OCI-LY7 (cell line): ENCODE results near the gene SLC25A25. TPM values are rescaled to one million over a fixed set of nuclear protein-coding genes. Genes with fewer than 3 reads are reported as not detected.

Experiments used
- BruUV-seq: library from RNA; stranded (reverse); fragments of 400-500 nt; replicated peaks from 2 replicates; lab custom pipeline; 2021; lab: Mats Ljungman, UMichigan
- CTCF ChIA-PET: fragments of 300-600 bp; sonication (Branson Sonifier 250); formaldehyde crosslinking; loops from one replicate; lab custom pipeline; 2022; ENCODE audit warnings: antibody characterized with exemption; ENCODE audit not compliant: unreplicated experiment; lab: Charles Lee
- POLR2A ChIA-PET: fragments of 300-600 bp; sonication (Branson Sonifier 250); formaldehyde crosslinking; loops from one replicate; lab custom pipeline; 2022; ENCODE audit warnings: antibody characterized with exemption; lab: Charles Lee
- DNase-seq: peaks from one replicate; pipeline ENCODE4 v3.0.0-alpha.2; 2015; ENCODE audit warnings: low spot score
- H2AFZ ChIP-seq: fragments of 200-600 bp; sonication (generic), shearing (Covaris generic); 2 replicates; pipeline ENCODE4 v1.6.1; 2014; ENCODE audit warnings: mild to moderate bottlenecking, antibody characterized with exemption, low read length, moderate library complexity
- H3K27ac ChIP-seq: fragments of 200-600 bp; sonication (generic); 2 replicates; pipeline ENCODE4 v1.5.1; 2014; ENCODE audit warnings: mixed run types, low read depth, mild to moderate bottlenecking, moderate library complexity, low read length, inconsistent platforms; ENCODE audit not compliant: poor library complexity, severe bottlenecking
- H3K36me3 ChIP-seq: fragments of 200-600 bp; sonication (generic); 2 replicates; pipeline ENCODE4 v1.6.1; 2014; ENCODE audit warnings: mild to moderate bottlenecking, antibody characterized with exemption, low read length, moderate library complexity, mixed read lengths; ENCODE audit not compliant: insufficient read depth
- H3K4me1 ChIP-seq: fragments of 200-600 bp; sonication (generic); 2 replicates; pipeline ENCODE4 v1.5.1; 2014; ENCODE audit warnings: mild to moderate bottlenecking, low read length; ENCODE audit not compliant: insufficient read depth, poor library complexity, severe bottlenecking
- H3K4me2 ChIP-seq: fragments of 200-600 bp; sonication (generic); 2 replicates; pipeline ENCODE4 v1.6.1; 2014; ENCODE audit warnings: mild to moderate bottlenecking, low read length
- H3K4me3 ChIP-seq: fragments of 200-600 bp; sonication (generic); 2 replicates; pipeline ENCODE4 v1.5.1; 2014; ENCODE audit warnings: mild to moderate bottlenecking, low read depth, low read length; ENCODE audit not compliant: poor library complexity, severe bottlenecking
- H3K79me2 ChIP-seq: fragments of 200-600 bp; sonication (generic); 2 replicates; pipeline ENCODE4 v1.6.1; 2016; ENCODE audit warnings: low read depth, mild to moderate bottlenecking, low read length, moderate library complexity, mixed read lengths; ENCODE audit not compliant: insufficient read depth
- H3K9me2 ChIP-seq: fragments of 200-600 bp; sonication (generic); 2 replicates; pipeline ENCODE4 v1.6.1; 2016; ENCODE audit warnings: mild to moderate bottlenecking, low read length, mixed read lengths; ENCODE audit not compliant: insufficient read depth
- H3K9me3 ChIP-seq: fragments of 200-600 bp; sonication (generic); 2 replicates; pipeline ENCODE4 v1.6.1; 2014; ENCODE audit warnings: mild to moderate bottlenecking, mixed run types, low read length, mixed read lengths
- H4K20me1 ChIP-seq: fragments of 200-600 bp; sonication (generic); 2 replicates; pipeline ENCODE4 v1.6.1; 2014; ENCODE audit warnings: mild to moderate bottlenecking, antibody characterized with exemption, low read length, moderate library complexity, mixed read lengths; ENCODE audit not compliant: insufficient read depth
- EZH2phosphoT487 ChIP-seq: fragments of 200-600 bp; sonication (generic); IDR thresholded peaks from 2 replicates; pipeline ENCODE4 v1.6.1; 2018; ENCODE audit warnings: low read depth, borderline replicate concordance, mild to moderate bottlenecking, mixed run types, antibody characterized with exemption, low read length, moderate library complexity, mixed read lengths
- intact Hi-C: fragments of 100-400 bp; cut with micrococcal nuclease; formaldehyde crosslinking; loops from one replicate; pipeline ENCODE4 v1.10.0; 2022; ENCODE audit not compliant: unreplicated experiment
- total RNA-seq, 2 experiments: library from RNA; depleted of rRNA in 1 of 2; stranded (reverse); fragments of >200 nt in 1 of 2; shearing (Covaris generic) in 1 of 2; gene quantifications; 2 replicates each; pipeline ENCODE4 v1.2.3, GENCODE V29; 2014 to 2022
- TF ChIP-seq, protein P1 (sequence below): fragments of 200-600 bp; sonication (generic); conservative IDR thresholded peaks from 2 replicates; pipeline ENCODE4 v1.5.1; 2014; ENCODE audit warnings: mild to moderate bottlenecking, antibody characterized with exemption, low read length, moderate library complexity, mixed read lengths

The SLC25A25 gene
- total RNA-seq, 2 experiments from 2014 or later = 17.6 to 21.4 TPM

DNA sequence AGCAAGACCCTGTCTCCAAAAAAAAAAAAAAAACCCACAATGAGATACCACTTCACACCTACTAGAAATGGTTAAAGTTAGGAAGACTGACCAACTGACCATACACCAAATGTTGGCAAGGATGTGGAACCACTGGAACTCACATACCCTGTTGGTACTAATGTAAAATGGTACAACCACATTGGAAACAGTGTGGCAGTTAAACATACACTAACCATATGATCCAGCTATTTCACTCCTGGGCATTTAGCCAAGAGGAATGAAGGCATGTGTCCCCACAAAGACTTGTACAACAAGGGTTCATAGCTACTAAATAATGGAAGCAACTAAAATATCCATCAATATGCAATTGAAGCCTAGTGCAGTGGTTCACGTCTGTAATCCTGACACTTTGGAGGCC, 22.2 kb upstream of the SLC25A25 start:
- H3K9me3 ChIP-seq = no peaks in the 10 kb centered on the region
- H3K4me2 ChIP-seq = no peak overlapping the region
- intact Hi-C loops = no loop called here
- no peaks in the 10 kb centered on the region for H3K9me2 ChIP-seq
- ChIA-PET POLR2A (interaction anchor here (0.9 to 1.0 kb wide), 3 partner anchors 12 to 90 kb away, joined by 3 to 4 read pairs (median 3); no protein-coding TSS in a partner anchor), CTCF (no interaction called here)
- no peaks in the 10 kb centered on the region for H3K4me1 ChIP-seq
- no peaks in the 10 kb centered on the region for H3K79me2 ChIP-seq
- H3K36me3 ChIP-seq = no peaks in the 10 kb centered on the region
- DNase-seq = no peak
- no peak overlapping the region for H3K4me3 ChIP-seq
- no peak for TF ChIP-seq EZH2phosphoT487
- TF ChIP-seq, protein P1, sequence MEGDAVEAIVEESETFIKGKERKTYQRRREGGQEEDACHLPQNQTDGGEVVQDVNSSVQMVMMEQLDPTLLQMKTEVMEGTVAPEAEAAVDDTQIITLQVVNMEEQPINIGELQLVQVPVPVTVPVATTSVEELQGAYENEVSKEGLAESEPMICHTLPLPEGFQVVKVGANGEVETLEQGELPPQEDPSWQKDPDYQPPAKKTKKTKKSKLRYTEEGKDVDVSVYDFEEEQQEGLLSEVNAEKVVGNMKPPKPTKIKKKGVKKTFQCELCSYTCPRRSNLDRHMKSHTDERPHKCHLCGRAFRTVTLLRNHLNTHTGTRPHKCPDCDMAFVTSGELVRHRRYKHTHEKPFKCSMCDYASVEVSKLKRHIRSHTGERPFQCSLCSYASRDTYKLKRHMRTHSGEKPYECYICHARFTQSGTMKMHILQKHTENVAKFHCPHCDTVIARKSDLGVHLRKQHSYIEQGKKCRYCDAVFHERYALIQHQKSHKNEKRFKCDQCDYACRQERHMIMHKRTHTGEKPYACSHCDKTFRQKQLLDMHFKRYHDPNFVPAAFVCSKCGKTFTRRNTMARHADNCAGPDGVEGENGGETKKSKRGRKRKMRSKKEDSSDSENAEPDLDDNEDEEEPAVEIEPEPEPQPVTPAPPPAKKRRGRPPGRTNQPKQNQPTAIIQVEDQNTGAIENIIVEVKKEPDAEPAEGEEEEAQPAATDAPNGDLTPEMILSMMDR = no peak
- H2AFZ ChIP-seq = no peak overlapping the region
- no peaks in the 10 kb centered on the region for H4K20me1 ChIP-seq
- no TSS peak for BruUV-seq
- H3K27ac ChIP-seq = no peak overlapping the region

DNA sequence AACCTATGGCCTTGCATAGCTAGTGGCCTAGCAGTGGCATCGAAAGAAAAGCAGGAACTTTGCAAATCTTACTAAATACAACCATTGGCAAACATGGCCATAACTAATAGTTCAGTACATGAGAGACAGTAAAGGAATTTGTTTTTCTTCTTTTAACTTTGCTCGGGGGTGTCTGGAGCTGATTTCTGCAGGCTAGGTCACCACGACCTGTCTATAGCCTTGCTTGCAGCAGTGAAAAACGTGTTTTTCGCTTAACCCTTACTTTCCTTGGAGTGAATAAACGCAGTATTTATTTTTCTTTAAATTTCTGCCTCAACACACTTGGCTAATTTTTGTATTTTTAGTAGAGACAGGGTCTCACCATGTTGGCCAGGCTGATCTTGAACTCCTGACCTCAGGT, 20.8 kb upstream of the SLC25A25 start:
- H3K79me2 ChIP-seq = no peaks in the 10 kb centered on the region
- no peaks in the 10 kb centered on the region for H4K20me1 ChIP-seq
- POLR2A ChIA-PET = interaction anchor here (0.7 to 1.1 kb wide), 2 partner anchors 9 to 16 kb away, joined by 3 read pairs; no protein-coding TSS in a partner anchor
- TF ChIP-seq, protein P1 = no peak
- TF ChIP-seq EZH2phosphoT487 = no peak
- BruUV-seq = no TSS peak
- H3K9me2 ChIP-seq = no peaks in the 10 kb centered on the region
- H3K36me3 ChIP-seq = no peaks in the 10 kb centered on the region
- no peaks in the 10 kb centered on the region for H3K9me3 ChIP-seq
- peaks cover 7% of the 10 kb centered on the region for H3K4me1 ChIP-seq
- DNase-seq = no peak
- no peak overlapping the region for H2AFZ ChIP-seq
- CTCF ChIA-PET = no interaction called here
- H3K4me3 ChIP-seq = no peak overlapping the region
- H3K27ac ChIP-seq = no peak overlapping the region
- intact Hi-C loops = no loop called here
- H3K4me2 ChIP-seq = no peak overlapping the region

DNA sequence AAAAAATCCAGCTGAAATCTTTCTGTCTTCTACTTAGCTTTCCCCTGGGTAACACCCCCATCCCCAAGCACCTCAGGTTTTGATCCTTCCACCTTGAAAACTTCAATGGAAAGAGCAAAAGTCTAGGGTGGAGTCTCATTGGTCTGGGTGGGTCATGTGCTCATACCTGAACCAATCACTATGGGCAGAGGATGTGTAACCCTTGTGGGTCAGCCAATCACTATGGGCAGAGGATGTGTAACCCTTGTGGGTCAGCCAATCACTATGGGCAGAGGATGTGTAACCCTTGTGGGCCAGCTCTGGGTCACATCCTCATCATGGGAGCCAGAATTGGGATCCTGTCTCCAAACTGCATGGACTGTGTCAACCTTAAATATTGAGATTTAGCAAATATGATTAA, 19.4 kb upstream of the SLC25A25 start:
- POLR2A ChIA-PET = no interaction called here
- TF ChIP-seq, protein P1 = no peak
- TF ChIP-seq EZH2phosphoT487 = no peak
- BruUV-seq = no TSS peak

More for the DNA sequence above, 19.4 kb upstream of the SLC25A25 start:
- no peaks in the 10 kb centered on the region for H3K9me3 ChIP-seq
- peaks cover 13% of the 10 kb centered on the region for H3K4me1 ChIP-seq
- no peak for DNase-seq
- H3K79me2 ChIP-seq = no peaks in the 10 kb centered on the region
- no peak overlapping the region for H2AFZ ChIP-seq
- no peaks in the 10 kb centered on the region for H4K20me1 ChIP-seq
- intact Hi-C loops = no loop called here
- H3K27ac ChIP-seq = no peak overlapping the region
- H3K4me2 ChIP-seq = no peak overlapping the region
- CTCF ChIA-PET = interaction anchor here (0.6 kb wide), 1 partner anchor 19 kb away, joined by 5 read pairs; the partner anchor contains the start of gene SLC25A25
- H3K9me2 ChIP-seq = no peaks in the 10 kb centered on the region
- H3K36me3 ChIP-seq = no peaks in the 10 kb centered on the region
- H3K4me3 ChIP-seq = no peak overlapping the region
